AG09319 (cell line): ENCODE data around the gene PKD1L1.
"Not testable (repeated sequence)": the region's sequence is repeated elsewhere in the genome, so short reads cannot be mapped to it uniquely, and the experiment has no call there.

ENCODE experiments used
- DNase-seq: peaks from one replicate; pipeline ENCODE4 v3.0.0-alpha.2; 2010; ENCODE audit warnings: low read depth; ENCODE audit errors: extremely low read depth
- TF ChIP-seq, protein P1 (sequence below): IDR thresholded peaks from 2 replicates; pipeline ENCODE4 v1.5.1; 2011; ENCODE audit warnings: low read depth, mild to moderate bottlenecking, inconsistent platforms, low read length, moderate library complexity

Gene PKD1L1

DNA sequence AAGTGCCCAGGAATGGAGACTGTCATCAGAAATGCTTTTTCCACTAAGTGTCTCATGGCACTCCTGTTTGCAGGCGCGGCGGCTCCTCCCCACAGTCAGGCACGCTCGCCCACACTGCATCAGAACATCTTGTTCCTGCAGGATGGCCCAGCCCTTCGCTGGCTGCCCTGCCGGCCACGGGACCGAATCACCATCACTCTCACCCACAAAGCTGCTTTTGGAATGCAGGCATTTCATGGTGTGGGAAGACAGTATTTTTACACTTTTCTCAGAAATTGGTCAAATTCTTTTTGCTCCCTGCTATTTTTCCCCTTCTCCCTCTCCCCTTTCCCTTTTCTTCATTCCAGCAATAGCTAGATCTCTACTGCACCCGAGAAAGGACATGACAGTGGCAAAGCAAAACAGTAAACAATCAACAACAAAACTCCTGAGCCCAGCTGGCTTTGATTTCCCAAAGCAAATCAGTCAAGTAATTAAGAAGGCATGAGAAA, 190.3 kb downstream of the PKD1L1 start:
- TF ChIP-seq, protein P1, sequence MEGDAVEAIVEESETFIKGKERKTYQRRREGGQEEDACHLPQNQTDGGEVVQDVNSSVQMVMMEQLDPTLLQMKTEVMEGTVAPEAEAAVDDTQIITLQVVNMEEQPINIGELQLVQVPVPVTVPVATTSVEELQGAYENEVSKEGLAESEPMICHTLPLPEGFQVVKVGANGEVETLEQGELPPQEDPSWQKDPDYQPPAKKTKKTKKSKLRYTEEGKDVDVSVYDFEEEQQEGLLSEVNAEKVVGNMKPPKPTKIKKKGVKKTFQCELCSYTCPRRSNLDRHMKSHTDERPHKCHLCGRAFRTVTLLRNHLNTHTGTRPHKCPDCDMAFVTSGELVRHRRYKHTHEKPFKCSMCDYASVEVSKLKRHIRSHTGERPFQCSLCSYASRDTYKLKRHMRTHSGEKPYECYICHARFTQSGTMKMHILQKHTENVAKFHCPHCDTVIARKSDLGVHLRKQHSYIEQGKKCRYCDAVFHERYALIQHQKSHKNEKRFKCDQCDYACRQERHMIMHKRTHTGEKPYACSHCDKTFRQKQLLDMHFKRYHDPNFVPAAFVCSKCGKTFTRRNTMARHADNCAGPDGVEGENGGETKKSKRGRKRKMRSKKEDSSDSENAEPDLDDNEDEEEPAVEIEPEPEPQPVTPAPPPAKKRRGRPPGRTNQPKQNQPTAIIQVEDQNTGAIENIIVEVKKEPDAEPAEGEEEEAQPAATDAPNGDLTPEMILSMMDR, result no peak; the same call in 1 of the 2 replicates
- peak; percentile 61 for DNase-seq

DNA sequence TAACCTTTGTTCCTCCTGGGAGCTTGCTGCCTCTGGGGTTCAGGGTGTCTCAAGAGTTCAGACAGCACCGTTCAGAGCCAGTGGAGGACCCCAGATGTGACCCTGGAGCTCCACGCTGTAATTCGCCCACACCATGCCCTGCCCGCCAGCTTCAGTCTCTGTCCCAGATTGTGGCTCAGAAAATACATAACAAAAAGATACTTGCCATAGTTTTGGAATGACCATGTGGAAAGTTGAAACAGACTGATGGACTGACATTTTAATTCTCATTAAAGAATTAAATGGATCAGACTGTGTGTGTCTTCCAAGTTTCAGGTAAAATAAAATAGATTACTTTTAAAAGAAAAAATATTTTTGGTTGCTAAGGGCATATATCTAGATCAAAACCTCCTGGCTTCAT, 191.6 kb downstream of the PKD1L1 start:
- TF ChIP-seq, protein P1, result no peak

GRCh38 chr7:47755248-47755647, 193.0 kb downstream of the PKD1L1 start:
- DNase-seq, result no peak
- TF ChIP-seq, protein P1, result no peak

More for the DNA sequence above, 191.6 kb downstream of the PKD1L1 start:
- DNase-seq, result no peak

DNA sequence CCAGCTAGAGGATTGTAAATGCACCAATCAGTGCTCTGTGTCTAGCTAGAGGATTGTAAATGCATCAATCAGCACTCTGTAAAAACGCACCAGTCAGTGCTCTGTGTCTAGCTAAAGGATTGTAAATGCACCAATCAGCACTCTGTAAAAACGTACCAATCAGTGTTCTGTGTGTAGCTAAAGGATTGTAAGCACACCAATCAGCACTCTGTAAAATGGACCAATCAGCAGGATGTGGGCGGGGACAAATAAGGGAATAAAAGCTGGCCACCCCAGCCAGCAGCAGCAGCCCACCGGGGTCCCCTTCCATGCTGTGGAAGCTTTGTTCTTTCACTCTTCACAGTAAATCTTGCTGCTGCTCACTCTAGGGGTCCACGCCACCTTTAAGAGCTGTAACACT, 196.5 kb downstream of the PKD1L1 start:
- DNase-seq, result not testable (repeated sequence)

GRCh38 chr7:47751043-47751442, 197.2 kb downstream of the PKD1L1 start:
- TF ChIP-seq, protein P1, result no peak
- no peak for DNase-seq

DNA sequence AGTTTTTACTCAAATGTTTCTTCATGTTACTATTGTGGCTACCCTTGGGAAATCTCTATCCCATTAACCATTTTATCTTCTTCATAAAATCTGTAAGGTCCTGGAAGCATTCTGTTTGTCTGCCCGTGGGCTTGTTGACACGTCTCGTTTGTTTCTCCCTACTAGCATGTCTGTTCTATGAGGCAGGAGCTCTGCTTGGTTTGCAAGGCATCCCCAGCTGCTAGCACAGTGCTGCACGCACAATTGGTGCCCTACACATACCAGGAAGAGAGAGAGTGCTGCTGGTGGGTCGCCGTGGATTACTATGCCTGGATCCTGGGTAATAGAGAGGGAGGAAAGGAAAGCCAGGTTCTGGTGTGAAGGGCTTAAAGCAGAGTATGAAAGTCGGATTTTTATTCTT, 200.2 kb downstream of the PKD1L1 start:
- TF ChIP-seq, protein P1, result no peak
- DNase-seq, result no peak

GRCh38 chr7:47747160-47747559, 201.1 kb downstream of the PKD1L1 start:
- no peak for DNase-seq
- TF ChIP-seq, protein P1, result no peak

- DNase-seq, result no peak
Measured at GRCh38 chr7:47746468-47746867, 201.8 kb downstream of the PKD1L1 start.

More at GRCh38 chr7:47746468-47746867, 201.8 kb downstream of the PKD1L1 start:
- TF ChIP-seq, protein P1, result no peak
